Psoas muscle (tissue), 8 donors: Measurements from ENCODE around the gene ELOA2. TPM values are rescaled to one million over a fixed set of nuclear protein-coding genes. Genes with fewer than 3 reads are reported as not detected.
"Not testable (repeated sequence)": the region's sequence is repeated elsewhere in the genome, so short reads cannot be mapped to it uniquely, and the experiment has no call there.

ENCODE experiments used
- ATAC-seq, 4 donors: fragments of 200-7000 bp; cut with Tn5 transposase; one replicate each; pipeline ENCODE4 v1.9.1; 2020; ENCODE audit warnings: moderate library complexity in 3 of 4, mild to moderate bottlenecking in 2 of 4
- DNase-seq, 2 donors: peaks; one replicate each; pipeline ENCODE4 v3.0.0-alpha.2; 2020
- H3K27ac ChIP-seq: fragments of 200-600 bp; one replicate; pipeline ENCODE4 v1.8.0; 2022
- H3K27me3 ChIP-seq, 3 donors: fragments of 200-600 bp in 1 of 3; one replicate each; pipeline versions ENCODE4 v1.6.1 to v1.8.0; 2013 to 2022; ENCODE audit warnings: low read length in 2 of 3, mild to moderate bottlenecking in 2 of 3, moderate library complexity in 1 of 3; ENCODE audit not compliant: insufficient read depth in 3 of 3
- H3K36me3 ChIP-seq, 2 donors: fragments of 200-600 bp in 1 of 2; one replicate each; pipeline versions ENCODE4 v1.6.1 to v1.8.0; 2013 to 2022; ENCODE audit warnings: low read depth in 1 of 2, mild to moderate bottlenecking in 1 of 2, moderate library complexity in 1 of 2; ENCODE audit not compliant: insufficient read depth in 1 of 2
- H3K4me1 ChIP-seq: fragments of 200-600 bp; one replicate; pipeline ENCODE4 v1.8.0; 2022
- H3K4me3 ChIP-seq: fragments of 200-600 bp; one replicate; pipeline ENCODE4 v1.8.0; 2022; ENCODE audit warnings: mild to moderate bottlenecking
- H3K9me3 ChIP-seq: fragments of 200-600 bp; one replicate; pipeline ENCODE4 v1.8.0; 2022
- WGBS, 3 donors: extraction: QIAGEN DNeasy Blood & Tissue Kit; methylation state at CpG; one replicate each; pipeline versions ENCODE4 v1.1.6 to v1.1.7; 2013; 5-methylcytosine and 5-hydroxymethylcytosine counted together
- intact Hi-C, 2 donors: fragments of 100-400 bp; cut with DNase I; formaldehyde crosslinking; loops; one replicate each; pipeline versions ENCODE4 v1.11.0 to v1.14.2; 2022
- polyA plus RNA-seq, 3 donors: library from polyadenylated mRNA; stranded (reverse); fragments of 200-250 nt; gene quantifications; one replicate each; pipeline ENCODE4 v1.2.3, GENCODE V29; 2013
- total RNA-seq, 4 donors: library from RNA; stranded (reverse); fragmentation: NEBNext Ultra II Directional in 2 of 4; extraction: Animal tissue kit (Norgen Biotek cat#: 25700) in 2 of 4; gene quantifications; one replicate each; pipeline versions ENCODE4 v1.2.1 to v1.2.4, GENCODE V29; 2021 to 2023
- donor health status: healthy with polysubstance abuse.
- donor health status: DM: no; HTN: no; CAD: no; lungs with moderate emphysema.
- donor health status: Bipolar disorder and iron deficiency.
- donor health status: healthy.
- donor health status: DM: yes; HTN: yes; CAD: no.
- donor health status: DM: no; HTN: no; CAD: no.
- donor health status: DM: no; HTN: no; CAD: no.
- donor health status: DM: yes; HTN: yes; CAD: no.

The ELOA2 gene
- total and polyA plus RNA-seq, 7 donors = 0.04 to 0.07 (median 0.06) TPM; not detected in 4

DNA sequence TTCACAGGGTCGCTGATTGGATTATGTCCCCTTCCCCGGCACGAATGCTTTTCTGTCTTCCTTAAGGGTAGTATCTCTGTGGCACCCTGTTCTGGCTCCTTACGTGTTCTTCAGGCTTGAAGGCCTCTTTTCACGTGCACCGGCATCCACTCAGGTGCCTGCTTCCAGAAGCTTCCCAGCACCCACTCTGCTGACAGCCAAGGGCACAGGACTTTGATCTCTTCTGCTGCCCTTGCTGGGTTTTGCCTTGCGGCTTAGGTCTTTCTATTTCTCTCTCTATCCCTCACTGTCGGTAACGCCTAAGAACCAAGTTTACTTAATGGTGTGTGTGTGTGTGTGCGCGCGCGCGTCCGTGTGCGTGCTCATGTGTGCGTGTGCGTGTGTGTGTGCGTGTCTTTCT, 14.7 kb downstream of the ELOA2 start:
- H3K9me3 ChIP-seq, H3K4me1 ChIP-seq, DNase-seq, H3K4me3 ChIP-seq, H3K27me3 ChIP-seq, H3K27ac ChIP-seq, H3K36me3 ChIP-seq, intact Hi-C loops: not testable (repeated sequence)
- peak in 3 of 4 donors; percentile 14 to 28 (median 23) for ATAC-seq
- WGBS, 3 donors = no CpG with 5 or more reads among the region's 19 CpGs

DNA sequence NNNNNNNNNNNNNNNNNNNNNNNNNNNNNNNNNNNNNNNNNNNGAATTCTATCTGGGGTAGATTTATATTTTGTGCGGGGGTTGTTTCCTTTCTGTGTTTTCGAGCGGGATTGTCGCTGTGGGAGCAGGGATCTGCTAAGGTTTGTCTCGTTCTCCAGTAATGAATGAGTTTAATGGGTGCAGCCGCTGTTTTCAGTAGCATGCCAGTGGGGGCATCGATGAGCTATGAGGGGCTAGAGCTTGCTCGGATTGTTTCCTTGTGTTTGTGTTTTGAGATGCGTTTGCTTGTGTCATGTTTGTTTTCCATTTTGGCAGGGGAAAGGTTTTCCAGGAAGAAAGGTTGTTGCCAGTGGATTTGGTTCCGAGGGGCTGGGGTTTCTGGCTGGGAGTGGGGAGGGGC, 15.6 kb downstream of the ELOA2 start:
- no CpG with 5 or more reads among the region's 10 CpGs for WGBS, 3 donors
- not testable (repeated sequence) for DNase-seq

More for the DNA sequence above, 15.6 kb downstream of the ELOA2 start:
- intact Hi-C loops, H3K27ac ChIP-seq, H3K36me3 ChIP-seq, H3K9me3 ChIP-seq, H3K27me3 ChIP-seq, ATAC-seq, H3K4me1 ChIP-seq, H3K4me3 ChIP-seq: not testable (repeated sequence)

Other genes starting within 250 kb of the ELOA2 start
- 10 to 100 TPM; 44.8 to 66.7 (median 61.3) TPM for gene PIAS2, start 118.1 kb downstream of the ELOA2 start, total RNA-seq
- 10 to 100 TPM in 1 of 3 donors, 1 to 10 TPM in 2; 5.5 to 20.3 (median 9.2) TPM for gene PIAS2, start 118.1 kb downstream of the ELOA2 start, polyA plus RNA-seq
- 1 to 10 TPM in 2 of 4 donors, under 1 TPM in 2; 0.21 to 1.7 (median 0.79) TPM for gene KATNAL2, start 118.0 kb downstream of the ELOA2 start, total RNA-seq
- gene KATNAL2, start 118.0 kb downstream of the ELOA2 start, polyA plus RNA-seq = under 1 TPM; 0.19 to 0.49 (median 0.24) TPM
- gene HDHD2, start 114.9 kb upstream of the ELOA2 start, total RNA-seq = 10 to 100 TPM; 19.9 to 32.9 (median 27.9) TPM
- 10 to 100 TPM; 11.5 to 19.9 (median 18.5) TPM for gene HDHD2, start 114.9 kb upstream of the ELOA2 start, polyA plus RNA-seq
- gene IER3IP1, start 140.7 kb upstream of the ELOA2 start, total RNA-seq = 10 to 100 TPM in 2 of 4 donors, 1 to 10 TPM in 2; 9.3 to 12.6 (median 11.0) TPM
- gene IER3IP1, start 140.7 kb upstream of the ELOA2 start, polyA plus RNA-seq = 10 to 100 TPM; 16.0 to 27.9 (median 18.6) TPM
- not detected for gene SKOR2, start 216.0 kb upstream of the ELOA2 start, total RNA-seq
- not detected for gene SKOR2, start 216.0 kb upstream of the ELOA2 start, polyA plus RNA-seq